Measurements from ENCODE around the gene ARHGEF26. TPM values are rescaled to one million over a fixed set of nuclear protein-coding genes. Genes with fewer than 3 reads are reported as not detected.

ARHGEF26 gene
- total RNA-seq, 2 donors from 2014 or later: 16.9 to 17.1 TPM

GRCh38 chr3:154217671-154218070 lies 96.5 kb downstream of the ARHGEF26 start:
- intact Hi-C loops (cut with DNase I): no loop called here
- TF ChIP-seq CTCF (IDR thresholded peaks at IDR 0.05): no peak
- TF ChIP-seq POLR2A (IDR thresholded peaks at IDR 0.05): no peak
- Histone ChIP-seq H3K4me1 (no peaks in the 10 kb centered on the region), H3K27ac (no peak overlapping the region), H3K27me3 (no peaks in the 10 kb centered on the region), H3K36me3 (replicated peaks in 1 of 2; ENCODE audit: insufficient read depth in 1 of 2, low read depth in 2 of 2) (no peaks in the 10 kb centered on the region), H3K4me3 (no peak overlapping the region), H3K9me3 (no peaks in the 10 kb centered on the region)
- no peak for DNase-seq
- no peak for ATAC-seq
- 78 to 88% methylated on average over 6 of the region's 6 CpGs for WGBS, 2 donors

- intact Hi-C loops (cut with DNase I): no loop called here
- Histone ChIP-seq H3K36me3 (replicated peaks in 1 of 2; ENCODE audit: insufficient read depth in 1 of 2, low read depth in 2 of 2) (no peaks in the 10 kb centered on the region), H3K4me3 (no peak overlapping the region), H3K27ac (no peak overlapping the region), H3K27me3 (no peaks in the 10 kb centered on the region), H3K4me1 (no peaks in the 10 kb centered on the region), H3K9me3 (no peaks in the 10 kb centered on the region)
- 100% methylated on average over 1 of the region's 1 CpG for WGBS, 2 donors
- DNase-seq (no peak), ATAC-seq (no peak)
- TF ChIP-seq CTCF (IDR thresholded peaks at IDR 0.05) (no peak), POLR2A (IDR thresholded peaks at IDR 0.05) (no peak)
These were observed 97.5 kb downstream of the ARHGEF26 start for GRCh38 chr3:154218728-154219127.

GRCh38 chr3:154220462-154220861 lies 99.3 kb downstream of the ARHGEF26 start:
- no peaks in the 10 kb centered on the region for H3K9me3 ChIP-seq

GRCh38 chr3:154223519-154223918 lies 102.3 kb downstream of the ARHGEF26 start:
- TF ChIP-seq CTCF (IDR thresholded peaks at IDR 0.05): no peak
- TF ChIP-seq POLR2A (IDR thresholded peaks at IDR 0.05): no peak
- H3K27ac ChIP-seq: no peak overlapping the region
- no peak for DNase-seq
- intact Hi-C loops (cut with DNase I): no loop called here
- H3K4me3 ChIP-seq: no peak overlapping the region
- H3K27me3 ChIP-seq: no peaks in the 10 kb centered on the region
- no peaks in the 10 kb centered on the region for H3K9me3 ChIP-seq
- no peaks in the 10 kb centered on the region for H3K36me3 ChIP-seq (replicated peaks in 1 of 2; ENCODE audit: insufficient read depth in 1 of 2, low read depth in 2 of 2)
- ATAC-seq: no peak
- no peaks in the 10 kb centered on the region for H3K4me1 ChIP-seq

More at GRCh38 chr3:154220462-154220861, 99.3 kb downstream of the ARHGEF26 start:
- no peak for DNase-seq
- Histone ChIP-seq H3K4me1 (no peaks in the 10 kb centered on the region), H3K27ac (no peak overlapping the region), H3K27me3 (no peaks in the 10 kb centered on the region), H3K4me3 (no peak overlapping the region), H3K36me3 (replicated peaks in 1 of 2; ENCODE audit: insufficient read depth in 1 of 2, low read depth in 2 of 2) (no peaks in the 10 kb centered on the region)
- 87 to 89% methylated on average over 2 of the region's 2 CpGs for WGBS, 2 donors
- no peak for ATAC-seq
- intact Hi-C loops (cut with DNase I): no loop called here
- TF ChIP-seq POLR2A (IDR thresholded peaks at IDR 0.05): no peak
- no peak for TF ChIP-seq CTCF (IDR thresholded peaks at IDR 0.05)

- intact Hi-C loops (cut with DNase I): no loop called here
- Histone ChIP-seq H3K4me3 (no peak overlapping the region), H3K27ac (no peak overlapping the region), H3K36me3 (replicated peaks in 1 of 2; ENCODE audit: insufficient read depth in 1 of 2, low read depth in 2 of 2) (no peaks in the 10 kb centered on the region), H3K9me3 (no peaks in the 10 kb centered on the region), H3K27me3 (no peaks in the 10 kb centered on the region), H3K4me1 (no peaks in the 10 kb centered on the region)
- ATAC-seq: no peak
- TF ChIP-seq CTCF (IDR thresholded peaks at IDR 0.05): no peak
- no peak for TF ChIP-seq POLR2A (IDR thresholded peaks at IDR 0.05)
- WGBS, 2 donors: 67 to 69% methylated on average over 6 of the region's 6 CpGs
- DNase-seq: no peak
These were observed 103.2 kb downstream of the ARHGEF26 start for GRCh38 chr3:154224366-154224765.

All from body of pancreas (tissue), 4 donors.